Ramos (cell line): ENCODE data around the gene TNFRSF6B.
"Not testable (repeated sequence)": the region's sequence is repeated elsewhere in the genome, so short reads cannot be mapped to it uniquely, and the experiment has no call there.

ENCODE experiments used
- in situ Hi-C: fragments of 300-500 bp; cut with MboI; formaldehyde crosslinking; loops from one replicate; pipeline ENCODE4 v1.14.3; 2022; ENCODE audit warnings: low sequenced_read_pairs; ENCODE audit not compliant: unreplicated experiment

TNFRSF6B gene

GRCh38 chr20:63661959-63662812, 34.3 kb upstream of the TNFRSF6B start:
- in situ Hi-C loops: no loop called here

- in situ Hi-C loops: no loop called here
Observed at GRCh38 chr20:63662813-63663189, 33.7 kb upstream of the TNFRSF6B start.

- in situ Hi-C loops: no loop called here
Observed at GRCh38 chr20:63663332-63664066, 33.0 kb upstream of the TNFRSF6B start.

- in situ Hi-C loops: no loop called here
Observed at GRCh38 chr20:63664143-63664851, 32.2 kb upstream of the TNFRSF6B start.

GRCh38 chr20:63664861-63665594, 31.4 kb upstream of the TNFRSF6B start:
- in situ Hi-C loops: no loop called here

- in situ Hi-C loops: no loop called here
Observed at GRCh38 chr20:63665708-63666107, 30.7 kb upstream of the TNFRSF6B start.

GRCh38 chr20:63667858-63668257, 28.6 kb upstream of the TNFRSF6B start:
- in situ Hi-C loops: no loop called here

- in situ Hi-C loops: no loop called here
Observed at GRCh38 chr20:63668351-63668750, 28.1 kb upstream of the TNFRSF6B start.

GRCh38 chr20:63671695-63672094, 24.8 kb upstream of the TNFRSF6B start:
- in situ Hi-C loops: not testable (repeated sequence)

- in situ Hi-C loops: no loop called here
Observed at GRCh38 chr20:63672666-63673065, 23.8 kb upstream of the TNFRSF6B start.

- in situ Hi-C loops: no loop called here
Observed at GRCh38 chr20:63673951-63674350, 22.5 kb upstream of the TNFRSF6B start.

GRCh38 chr20:63675681-63676368, 20.6 kb upstream of the TNFRSF6B start:
- in situ Hi-C loops: no loop called here

- in situ Hi-C loops: no loop called here
Observed at GRCh38 chr20:63678071-63678470, 18.4 kb upstream of the TNFRSF6B start.

- in situ Hi-C loops: no loop called here
Observed at GRCh38 chr20:63678667-63679465, 17.6 kb upstream of the TNFRSF6B start.

- in situ Hi-C loops: no loop called here
Observed at GRCh38 chr20:63679799-63680305, 16.6 kb upstream of the TNFRSF6B start.

- in situ Hi-C loops: no loop called here
Observed at GRCh38 chr20:63680427-63680826, 16.0 kb upstream of the TNFRSF6B start.

GRCh38 chr20:63680857-63681608, 15.4 kb upstream of the TNFRSF6B start:
- in situ Hi-C loops: no loop called here

GRCh38 chr20:63681609-63682142, 14.8 kb upstream of the TNFRSF6B start:
- in situ Hi-C loops: no loop called here
